Spleen (tissue), 11 donors: ENCODE results near the gene GRK6. TPM values are rescaled to one million over a fixed set of nuclear protein-coding genes. Genes with fewer than 3 reads are reported as not detected.

Source experiments
- DNase-seq: peaks from one replicate; pipeline ENCODE4 v3.0.0-alpha.2; 2020
- H3K27ac ChIP-seq, 8 donors: fragments of 200-600 bp; sonication (generic) in 7 of 8; 1 replicate in 4 of 8; 2 replicates in 4 of 8; pipeline versions ENCODE4 v1.5.0 to v1.8.0; 2016 to 2021; ENCODE audit warnings: inconsistent platforms in 4 of 8, mild to moderate bottlenecking in 4 of 8, moderate library complexity in 1 of 8
- H3K27me3 ChIP-seq, 7 donors: fragments of 200-600 bp; sonication (generic) in 6 of 7; replicated peaks in 1 of 7; 1 replicate in 4 of 7; 2 replicates in 3 of 7; pipeline versions ENCODE4 v1.5.0 to v1.8.0; 2016 to 2021; ENCODE audit warnings: inconsistent platforms in 3 of 7, mild to moderate bottlenecking in 1 of 7
- H3K36me3 ChIP-seq, 6 donors: fragments of 200-600 bp; sonication (generic) in 5 of 6; 1 replicate in 4 of 6; 2 replicates in 2 of 6; pipeline versions ENCODE4 v1.5.0 to v1.8.0; 2016 to 2021; ENCODE audit warnings: inconsistent platforms in 2 of 6
- H3K4me1 ChIP-seq, 6 donors: fragments of 200-600 bp; sonication (generic) in 5 of 6; 1 replicate in 3 of 6; 2 replicates in 3 of 6; pipeline versions ENCODE4 v1.5.0 to v1.8.0; 2016 to 2021; ENCODE audit warnings: inconsistent platforms in 3 of 6
- H3K4me3 ChIP-seq, 8 donors: fragments of 200-600 bp; sonication (generic) in 7 of 8; 1 replicate in 4 of 8; 2 replicates in 4 of 8; pipeline versions ENCODE4 v1.5.0 to v1.8.0; 2016 to 2021; ENCODE audit warnings: inconsistent platforms in 4 of 8, mild to moderate bottlenecking in 4 of 8, moderate library complexity in 2 of 8
- H3K9me3 ChIP-seq, 8 donors: fragments of 200-600 bp; sonication (generic) in 7 of 8; 1 replicate in 4 of 8; 2 replicates in 4 of 8; pipeline versions ENCODE4 v1.5.0 to v1.8.0; 2016 to 2021; ENCODE audit warnings: inconsistent platforms in 4 of 8
- CTCF ChIP-seq, 11 experiments: fragments of 200-600 bp in 7 of 11; fragments of 450-650 bp in 4 of 11; sonication (generic) in 4 of 11; IDR thresholded peaks in 8 of 11; conservative IDR thresholded peaks in 3 of 11; 1 replicate in 7 of 11; 2 replicates in 4 of 11; pipeline versions ENCODE4 v1.4.0 to v1.8.0; 2016 to 2021; ENCODE audit warnings: antibody characterized with exemption in 11 of 11, inconsistent platforms in 4 of 11, mild to moderate bottlenecking in 1 of 11
- POLR2A ChIP-seq, 3 donors: fragments of 450-650 bp; IDR thresholded peaks; one replicate each; pipeline ENCODE4 v1.5.1; 2017; ENCODE audit warnings: antibody characterized with exemption in 3 of 3, mild to moderate bottlenecking in 1 of 3
- POLR2AphosphoS5 ChIP-seq, 3 donors: sonication (generic); formaldehyde crosslinking; IDR thresholded peaks; one replicate each; pipeline ENCODE4 v1.5.1; 2017; ENCODE audit warnings: antibody characterized with exemption in 3 of 3
- WGBS, 5 donors: extraction: QIAGEN DNeasy Blood & Tissue Kit in 3 of 5; methylation state at CpG; one replicate each; pipeline versions ENCODE4 v1.1.5 to v1.1.7; 2013 to 2018; 5-methylcytosine and 5-hydroxymethylcytosine counted together
- intact Hi-C: fragments of 100-400 bp; cut with DNase I; formaldehyde crosslinking; loops from one replicate; pipeline ENCODE4 v1.15.0; 2023; ENCODE audit warnings: low total_unique reads
- polyA plus RNA-seq, 3 donors: library from polyadenylated mRNA; stranded (reverse); fragments of 200-250 nt; gene quantifications; one replicate each; pipeline ENCODE4 v1.2.1, GENCODE V29; 2013
- total RNA-seq, 7 donors: library from RNA; depleted of rRNA in 3 of 7; stranded (reverse); fragments of >200 nt in 3 of 7; fragmentation: NEBNext Ultra II Directional in 4 of 7; extraction: Animal tissue kit (Norgen Biotek cat#: 25700) in 4 of 7; gene quantifications; one replicate each; pipeline versions ENCODE4 v1.1.0 to v1.2.1, GENCODE V29; 2016 to 2021
- donor health status: healthy with polysubstance abuse.
- donor health status: DM: no; HTN: no; CAD: no; lungs with moderate emphysema.
- donor health status: DM: no; HTN: no; CAD: no.
- donor health status: Bipolar disorder and iron deficiency.
- donor health status: healthy.
- donor health status: DM: no; HTN: no; CAD: no.
- donor health status: DM: yes; HTN: yes; CAD: no.

The GRK6 gene
- total and polyA plus RNA-seq, 10 donors: 45.7 to 170 (median 133) TPM

DNA sequence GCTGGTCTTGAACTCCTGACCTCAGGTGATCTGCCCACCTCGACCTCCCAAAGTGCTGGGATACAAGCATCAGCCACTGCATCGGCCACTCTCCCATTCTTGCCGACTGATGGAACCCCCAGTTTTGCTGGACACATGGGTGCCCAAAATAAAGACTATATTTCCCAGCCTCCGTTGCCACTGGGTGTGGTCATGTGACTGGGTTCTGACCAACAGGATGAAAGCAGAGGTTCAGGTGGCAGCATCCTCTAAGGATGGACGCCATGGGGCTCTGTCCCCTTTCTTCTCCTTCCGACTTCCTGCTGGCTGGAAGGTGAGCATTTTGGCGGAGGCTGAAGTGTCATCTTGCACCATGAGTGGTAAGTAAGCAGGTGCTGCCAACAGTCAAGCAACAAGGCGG is 60.7 kb downstream of the GRK6 start:
- TF ChIP-seq CTCF (IDR thresholded peaks at IDR 0.05 in 8 of 11, conservative IDR thresholded peaks at IDR 0.05 in 3 of 11) (no peak), POLR2A (IDR thresholded peaks at IDR 0.05) (no peak), POLR2AphosphoS5 (IDR thresholded peaks at IDR 0.05) (no peak)
- Histone ChIP-seq H3K36me3 (peaks cover 0 to 100% (median 65%) of the 10 kb centered on the region in 6 donors), H3K27ac (no peak overlapping the region), H3K4me1 (peaks cover 0 to 33% (median 20%) of the 10 kb centered on the region in 6 donors), H3K4me3 (no peak overlapping the region), H3K9me3 (no peaks in the 10 kb centered on the region), H3K27me3 (no peaks in the 10 kb centered on the region)
- no peak for DNase-seq
- 92 to 95% (median 94%) methylated on average over 8 of the region's 8 CpGs for WGBS, 5 donors
- intact Hi-C loops: no loop called here

- DNase-seq: no peak
- H3K27me3 ChIP-seq: no peaks in the 10 kb centered on the region
- H3K9me3 ChIP-seq: no peaks in the 10 kb centered on the region
- H3K36me3 ChIP-seq: peaks cover 0 to 100% (median 71%) of the 10 kb centered on the region in 6 donors
- peaks cover 0 to 42% (median 24%) of the 10 kb centered on the region in 6 donors for H3K4me1 ChIP-seq
- 88 to 93% (median 91%) methylated on average over 13 to 15 of the region's 15 CpGs for WGBS, 5 donors
- no peak for TF ChIP-seq POLR2A (IDR thresholded peaks at IDR 0.05)
- peak in 2 of 3 donors; percentile 24 to 54 for TF ChIP-seq POLR2AphosphoS5 (IDR thresholded peaks at IDR 0.05)
- TF ChIP-seq CTCF (IDR thresholded peaks at IDR 0.05 in 8 of 11, conservative IDR thresholded peaks at IDR 0.05 in 3 of 11): peak in 1 of 11 experiments; percentile 10
- H3K27ac ChIP-seq: no peak overlapping the region
- intact Hi-C loops: no loop called here
- no peak overlapping the region for H3K4me3 ChIP-seq
Measured at GRCh38 chr5:177487975-177488374, 61.5 kb downstream of the GRK6 start.

- Histone ChIP-seq H3K9me3 (no peaks in the 10 kb centered on the region), H3K4me3 (no peak overlapping the region), H3K4me1 (peaks cover 10 to 54% (median 35%) of the 10 kb centered on the region in 6 donors), H3K27ac (peak overlapping the region in 1 of 8 donors; percentile 91), H3K36me3 (peaks cover 0 to 89% (median 63%) of the 10 kb centered on the region in 6 donors), H3K27me3 (no peaks in the 10 kb centered on the region)
- 69 to 89% (median 79%) methylated on average over 7 to 26 of the region's 26 CpGs for WGBS, 5 donors
- intact Hi-C loops: no loop called here
- TF ChIP-seq POLR2AphosphoS5 (IDR thresholded peaks at IDR 0.05) (peak in 1 of 3 donors; percentile 60), CTCF (IDR thresholded peaks at IDR 0.05 in 8 of 11, conservative IDR thresholded peaks at IDR 0.05 in 3 of 11) (no peak)
- DNase-seq: no peak
Measured at GRCh38 chr5:177489119-177489716, 62.7 kb downstream of the GRK6 start.

DNA sequence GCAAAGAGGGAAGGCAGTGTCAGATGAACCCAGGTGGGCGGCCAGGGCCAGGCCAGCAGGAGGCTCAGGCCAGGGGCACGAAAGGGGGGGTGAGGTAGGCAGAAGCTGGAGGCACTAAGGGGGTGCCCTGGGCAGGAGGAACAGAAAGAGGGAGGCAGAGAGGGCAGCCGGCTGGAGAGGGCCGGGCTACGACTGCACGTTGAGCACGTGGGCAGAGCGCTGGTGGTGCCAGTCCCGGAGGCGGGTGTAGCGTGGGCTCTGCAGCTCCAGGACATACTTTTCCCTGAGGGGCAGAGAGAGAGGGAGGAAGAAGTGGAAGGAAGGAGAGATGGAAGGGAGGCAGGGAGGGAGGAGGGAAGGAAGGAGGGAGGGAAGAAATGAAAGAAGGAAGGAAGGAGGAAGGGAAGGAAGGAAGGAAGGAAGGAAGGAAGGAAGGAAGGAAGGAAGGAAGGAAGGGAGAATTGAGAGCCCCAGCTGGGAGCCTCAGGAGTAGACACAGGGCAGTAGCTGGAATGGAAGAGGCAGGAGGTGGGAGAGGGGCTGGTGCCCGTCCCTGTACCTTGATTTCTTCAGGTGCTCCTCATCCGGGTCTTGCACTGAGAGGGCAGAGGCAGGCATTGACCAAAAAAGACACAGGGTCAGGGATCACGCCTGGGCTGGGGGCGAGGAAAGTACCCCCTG is 64.0 kb downstream of the GRK6 start:
- no peaks in the 10 kb centered on the region for H3K27me3 ChIP-seq
- intact Hi-C loops: no loop called here
- no peaks in the 10 kb centered on the region for H3K9me3 ChIP-seq
- H3K36me3 ChIP-seq: peaks cover 0 to 76% (median 60%) of the 10 kb centered on the region in 6 donors
- peak overlapping the region in 2 of 8 donors; percentile 36 to 91 for H3K27ac ChIP-seq
- H3K4me1 ChIP-seq: peaks cover 23 to 66% (median 47%) of the 10 kb centered on the region in 6 donors
- H3K4me3 ChIP-seq: no peak overlapping the region
- DNase-seq: no peak
- no peak for TF ChIP-seq POLR2A (IDR thresholded peaks at IDR 0.05)
- TF ChIP-seq POLR2AphosphoS5 (IDR thresholded peaks at IDR 0.05): peak in 1 of 3 donors; percentile 15
- WGBS, 5 donors: 70 to 88% (median 81%) methylated on average over 15 of the region's 15 CpGs
